HepG2 (cell line): Measurements from ENCODE around the gene CDK8. TPM values are rescaled to one million over a fixed set of nuclear protein-coding genes. Genes with fewer than 3 reads are reported as not detected.

ENCODE experiments used
- ATAC-seq: fragments of 200-7000 bp; cut with Tn5 transposase; 3 replicates; pipeline ENCODE4 v1.9.1; 2020; ENCODE audit warnings: mild to moderate bottlenecking, moderate library complexity
- BruUV-seq: library from RNA; stranded (reverse); fragments of 400-500 nt; replicated peaks from 2 replicates; lab custom pipeline; 2021; lab: Mats Ljungman, UMichigan
- CTCF ChIA-PET: fragments of 300-600 bp; formaldehyde crosslinking; extraction: SDS; loops from one replicate; lab custom pipeline; 2021; ENCODE audit warnings: low total read pairs, inconsistent platforms, low intra/inter-chr PET ratio; lab: Yijun Ruan, JAX
- POLR2A ChIA-PET: fragments of 350-600 bp; sonication (Branson Sonifier 250); formaldehyde crosslinking; loops from one replicate; lab custom pipeline; 2020; ENCODE audit warnings: antibody characterized with exemption, inconsistent platforms; lab: Yijun Ruan, JAX
- DNase-seq: peaks from one replicate; pipeline ENCODE4 v3.0.0-alpha.2; 2015; ENCODE audit warnings: low spot score
- FAIRE-seq: peaks from 3 replicates; lab custom pipeline; 2011; peaks lifted over from hg19 to GRCh38; lab: Jason Lieb, UNC
- H2AFZ ChIP-seq: one replicate; pipeline ENCODE4 v1.6.1; 2011; ENCODE audit warnings: low read length, inconsistent platforms
- H3K27ac ChIP-seq: fragments of 300-600 bp; 3 replicates; pipeline ENCODE4 v1.8.0; 2011; ENCODE audit warnings: mixed run types, mild to moderate bottlenecking, mixed read lengths, low read length, inconsistent platforms; ENCODE audit not compliant: insufficient read depth; ENCODE audit errors: extremely low read length
- H3K27me3 ChIP-seq, 2 experiments: fragments of 200-600 bp in 1 of 2; 2 replicates in 1 of 2; 3 replicates in 1 of 2; pipeline versions ENCODE4 v1.6.0 to v1.8.0; 2011; ENCODE audit warnings: low read length in 2 of 2, mild to moderate bottlenecking in 2 of 2, moderate library complexity in 2 of 2, inconsistent platforms in 1 of 2; ENCODE audit not compliant: insufficient read depth in 2 of 2, control insufficient read depth in 1 of 2
- H3K36me3 ChIP-seq, 2 experiments: fragments of 200-600 bp in 1 of 2; replicated peaks in 1 of 2; 2 replicates in 1 of 2; 3 replicates in 1 of 2; pipeline versions ENCODE4 v1.5.1 to v1.8.0; 2011; ENCODE audit warnings: low read length in 2 of 2, inconsistent platforms in 1 of 2; ENCODE audit not compliant: insufficient read depth in 2 of 2, control insufficient read depth in 1 of 2
- H3K4me1 ChIP-seq: 2 replicates; pipeline ENCODE4 v1.5.1; 2012; ENCODE audit warnings: low read length, inconsistent platforms; ENCODE audit not compliant: insufficient read depth
- H3K4me2 ChIP-seq: 2 replicates; pipeline ENCODE4 v1.6.0; 2011; ENCODE audit warnings: low read depth, low read length, inconsistent platforms
- H3K4me3 ChIP-seq, 3 experiments: fragments of 200-600 bp in 1 of 3; sonication (generic), shearing (Covaris generic) in 1 of 3; replicated peaks in 1 of 3; 2 replicates each; pipeline ENCODE4 v1.5.1; 2011 to 2016; ENCODE audit warnings: low read length in 3 of 3, inconsistent platforms in 2 of 3, low read depth in 2 of 3, mild to moderate bottlenecking in 2 of 3, control low read depth in 1 of 3, mixed read lengths in 1 of 3; ENCODE audit not compliant: insufficient read depth in 1 of 3
- H3K79me2 ChIP-seq: one replicate; pipeline ENCODE4 v1.6.1; 2011; ENCODE audit warnings: low read length, inconsistent platforms; ENCODE audit not compliant: insufficient read depth
- H3K9ac ChIP-seq: 2 replicates; pipeline ENCODE4 v1.6.0; 2011; ENCODE audit warnings: mild to moderate bottlenecking, low read depth, low read length, inconsistent platforms; ENCODE audit not compliant: insufficient read depth
- H3K9me3 ChIP-seq: 2 replicates; pipeline ENCODE4 v1.5.1; 2012; ENCODE audit warnings: mild to moderate bottlenecking, low read length
- H4K20me1 ChIP-seq: 2 replicates; pipeline ENCODE4 v1.6.0; 2011; ENCODE audit warnings: inconsistent platforms, mild to moderate bottlenecking, low read length, moderate library complexity; ENCODE audit not compliant: insufficient read depth
- AGO2 ChIP-seq: fragments of 200-400 bp; formaldehyde crosslinking; optimal IDR thresholded peaks from 2 replicates; pipeline ENCODE3; 2017; ENCODE audit warnings: mild to moderate bottlenecking, low read depth, low read length, moderate library complexity
- CBX5 ChIP-seq: sonication (generic); formaldehyde crosslinking; IDR thresholded peaks from 2 replicates; pipeline ENCODE4 v1.4.0; 2020; ENCODE audit warnings: missing genetic modification reagents, borderline replicate concordance
- EP300 ChIP-seq, 3 experiments: sonication (generic) in 1 of 3; formaldehyde crosslinking in 1 of 3; IDR thresholded peaks; 2 replicates each; pipeline versions ENCODE4 v1.5.1 to v1.6.1; 2011 to 2020; ENCODE audit warnings: low read depth in 2 of 3, low read length in 2 of 3, borderline replicate concordance in 1 of 3, improper control_type of control experiment in 1 of 3, mild to moderate bottlenecking in 1 of 3, missing genetic modification reagents in 1 of 3, moderate library complexity in 1 of 3
- FOXK2 ChIP-seq: fragments of 450-650 bp; IDR thresholded peaks from 2 replicates; pipeline ENCODE4 v1.6.1; 2016
- HOXD1 ChIP-seq: sonication (generic); formaldehyde crosslinking; IDR thresholded peaks from 2 replicates; pipeline ENCODE4 v1.5.0; 2020; ENCODE audit warnings: missing genetic modification reagents
- NPAS2 ChIP-seq: sonication (generic); formaldehyde crosslinking; IDR thresholded peaks from 2 replicates; pipeline ENCODE4 v1.8.0; 2022; ENCODE audit warnings: mild to moderate bottlenecking, missing genetic modification reagents, borderline replicate concordance
- RFX1 ChIP-seq: fragments of 450-650 bp; IDR thresholded peaks from 2 replicates; pipeline ENCODE4 v1.6.1; 2017
- THYN1 ChIP-seq: sonication (generic); formaldehyde crosslinking; IDR thresholded peaks from 2 replicates; pipeline ENCODE4 v1.8.1; 2023; ENCODE audit warnings: low read depth, mild to moderate bottlenecking, moderate library complexity, missing genetic modification reagents, borderline replicate concordance
- ZNF225 ChIP-seq: sonication (generic); formaldehyde crosslinking; IDR thresholded peaks from 2 replicates; pipeline ENCODE4 v1.4.0; 2020; ENCODE audit warnings: mild to moderate bottlenecking, missing genetic modification reagents
- ZNF562 ChIP-seq: sonication (generic); formaldehyde crosslinking; IDR thresholded peaks from 2 replicates; pipeline ENCODE4 v1.8.0; 2022; ENCODE audit warnings: missing genetic modification reagents, borderline replicate concordance
- ZNF616 ChIP-seq: sonication (generic); formaldehyde crosslinking; IDR thresholded peaks from 2 replicates; pipeline ENCODE4 v1.5.0; 2020; ENCODE audit warnings: low read depth, mild to moderate bottlenecking, missing genetic modification reagents
- WGBS: methylation state at CpG from one replicate; pipeline ENCODE4 v1.1.6; 2017; ENCODE audit warnings: low lambda C conversion rate; 5-methylcytosine and 5-hydroxymethylcytosine counted together
- in situ Hi-C: cut with HindIII; loops from 2 replicates; pipeline ENCODE4 v1.10.0; 2017; ENCODE audit warnings: low pct_unique_long_range_greater_than_20kb; ENCODE audit not compliant: extremely low pct_ligation_motif_present
- intact Hi-C: fragments of 100-400 bp; cut with micrococcal nuclease; formaldehyde crosslinking; loops from one replicate; pipeline ENCODE4 v1.10.0; 2022; ENCODE audit not compliant: unreplicated experiment
- polyA plus RNA-seq, 8 experiments: library from polyadenylated mRNA; depleted of rRNA in 3 of 8; stranded (reverse) in 7 of 8; unstranded in 1 of 8; fragments of >200 nt; fragmentation: Illumina TruSeq in 4 of 8; extraction: Trizol in 4 of 8; gene quantifications; 2 replicates each; pipeline versions ENCODE4 v1.2.1 to v1.2.3, GENCODE V29; 2011 to 2016; ENCODE audit warnings: low read depth in 4 of 8, missing spikeins in 1 of 8, mixed read lengths in 1 of 8; ENCODE audit not compliant: insufficient read depth in 1 of 8
- total RNA-seq, 5 experiments: library from RNA; depleted of rRNA; stranded (reverse); fragments of >200 nt; fragmentation: Illumina TruSeq; extraction: Trizol; gene quantifications; 2 replicates each; pipeline ENCODE4 v1.2.3, GENCODE V29; 2016; ENCODE audit warnings: low read depth in 1 of 5

CDK8 gene
- total and polyA plus RNA-seq, 2 of the 13 experiments (the other 11 are each of a cell fraction or from before 2014, with no cell fraction given), result 15.8 to 16.4 TPM

DNA sequence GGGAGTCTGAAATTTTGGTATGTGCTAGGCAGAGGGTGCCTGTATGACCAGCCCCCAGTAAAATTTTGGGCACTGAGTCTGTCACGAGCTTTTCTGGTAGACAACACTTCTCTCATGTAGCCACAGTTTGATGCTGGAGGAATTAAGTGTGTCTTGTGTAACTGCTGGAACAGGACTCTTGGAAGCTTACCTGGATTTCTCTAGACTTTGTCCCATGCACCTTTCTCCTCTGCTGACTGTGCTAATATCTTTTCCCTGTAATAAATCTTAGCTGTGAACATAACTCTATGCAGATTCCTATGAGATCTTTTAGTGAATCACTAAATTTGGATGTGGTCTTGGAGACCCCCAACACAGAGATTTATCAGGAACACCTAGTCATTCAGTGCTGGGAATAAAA lies 45.6 kb upstream of the CDK8 start:
- Histone ChIP-seq H3K9me3 (no peaks in the 10 kb centered on the region), H3K4me1 (no peaks in the 10 kb centered on the region), H3K4me2 (no peak overlapping the region), H3K36me3 (peaks cover 3 to 11% of the 10 kb centered on the region in 2 experiments; a peak in 2 of 5 replicates), H3K27ac (no peak overlapping the region), H4K20me1 (no peaks in the 10 kb centered on the region), H3K9ac (no peak overlapping the region), H3K79me2 (no peaks in the 10 kb centered on the region)
- CTCF ChIA-PET, result no interaction called here
- POLR2A ChIA-PET, result interaction anchor here (1.1 kb wide), 1 partner anchor 14 kb away, joined by 3 read pairs; the partner anchor contains the start of gene RNF6
- DNase-seq, result no peak
- in situ Hi-C loops, result no loop called here
- ATAC-seq, result no peak
- WGBS, result 100% methylated on average over 1 of the region's 1 CpG
- no peak for TF ChIP-seq AGO2
- no peak for TF ChIP-seq NPAS2 (CRISPR knock-in tag)
- no peak for TF ChIP-seq RFX1
- TF ChIP-seq HOXD1 (CRISPR knock-in tag), result no peak
- no peak for TF ChIP-seq CBX5 (CRISPR knock-in tag)
- no peak for TF ChIP-seq FOXK2
- TF ChIP-seq EP300 (IDR thresholded peaks at IDR 0.05; ENCODE audit: low read depth in 2 of 2, low read length in 2 of 2), result no peak
- TF ChIP-seq EP300 (CRISPR knock-in tag; IDR thresholded peaks at IDR 0.05; ENCODE audit: borderline replicate concordance), result no peak
- no peak for TF ChIP-seq ZNF616 (CRISPR knock-in tag)
- TF ChIP-seq THYN1, result no peak
- no peak for TF ChIP-seq ZNF562 (CRISPR knock-in tag)
- TF ChIP-seq ZNF225 (CRISPR knock-in tag), result no peak
- TF ChIP-seq, all 625 proteins: peak for 0
- Histone ChIP-seq H3K4me3 (no peak overlapping the region), H3K27me3 (no peaks in the 10 kb centered on the region), H2AFZ (no peak overlapping the region)
- FAIRE-seq, result no peak
- BruUV-seq, result no TSS peak
- intact Hi-C loops, result no loop called here
